ENCODE data around the gene GPR143. TPM values are rescaled to one million over a fixed set of nuclear protein-coding genes. Genes with fewer than 3 reads are reported as not detected.

Gene GPR143
- total and polyA plus RNA-seq, 5 donors from 2014 or later, result 0.10 to 0.18 TPM; not detected in 3

DNA sequence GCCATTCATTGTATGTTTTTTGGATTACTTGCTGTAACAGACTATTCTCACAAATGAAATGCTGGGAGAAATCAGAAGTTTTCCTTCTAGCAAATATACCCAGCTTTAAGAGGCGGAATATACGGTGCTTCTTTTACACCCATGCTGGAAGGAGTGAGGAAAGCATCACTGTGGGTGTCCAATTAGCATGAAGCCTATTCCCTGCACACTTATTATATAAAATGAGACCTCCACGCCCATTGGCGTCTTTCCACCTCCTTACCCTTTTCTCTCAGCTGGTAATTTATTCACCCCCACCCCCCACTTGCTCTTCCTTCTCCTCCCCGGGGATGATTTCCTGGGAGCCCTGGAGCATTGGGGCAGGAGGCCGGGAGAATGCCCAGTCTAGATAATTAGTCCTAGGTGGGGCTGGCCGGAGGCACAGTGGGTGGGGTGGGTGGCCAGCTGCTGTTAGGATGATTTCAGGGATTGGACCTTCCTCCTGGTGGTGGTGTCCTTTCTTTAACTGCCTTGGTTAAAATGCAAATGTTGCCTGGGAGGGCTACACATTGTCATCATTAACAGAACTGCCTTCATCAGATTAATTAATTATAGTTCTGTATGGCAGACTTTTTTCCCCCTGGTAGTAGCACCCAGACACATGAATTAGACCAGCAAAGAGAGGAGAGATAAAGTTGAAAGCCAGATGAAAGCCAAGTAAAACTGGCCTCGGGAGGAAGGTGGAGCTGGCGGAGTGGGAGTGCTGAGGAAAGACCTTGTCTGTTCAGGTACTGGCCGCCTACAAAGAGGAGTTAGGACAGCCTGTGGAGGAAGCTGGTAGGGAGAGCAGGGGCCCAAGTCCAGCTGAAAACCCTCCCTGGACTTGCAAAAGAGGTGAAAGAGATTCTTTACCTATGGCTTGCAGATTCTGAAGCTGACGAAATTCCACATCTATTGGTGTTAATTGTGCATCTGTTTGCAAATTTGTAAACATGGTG is 32.0 kb upstream of the GPR143 start:
- Histone ChIP-seq H3K4me1 (ENCODE audit: control insufficient read depth, insufficient read depth, low read length, poor library complexity, severe bottlenecking) (no peaks in the 10 kb centered on the region), H3K27ac (ENCODE audit: insufficient read depth, low read length, poor library complexity, severe bottlenecking) (no peak overlapping the region), H3K36me3 (ENCODE audit: control insufficient read depth, insufficient read depth, low read length) (no peaks in the 10 kb centered on the region), H3K27me3 (ENCODE audit: control insufficient read depth, insufficient read depth, low read length) (no peaks in the 10 kb centered on the region), H3K9me3 (ENCODE audit: control insufficient read depth in 2 of 2, low read length in 2 of 2) (no peaks in the 10 kb centered on the region), H3K4me3 (ENCODE audit: low read depth, low read length) (no peak overlapping the region)
- no peaks in the 10 kb centered on the region for H3K4me1 Mint-ChIP-seq
- no peaks in the 10 kb centered on the region for H3K36me3 Mint-ChIP-seq
- peaks cover 4% of the 10 kb centered on the region for H3K27me3 Mint-ChIP-seq
- DNase-seq, result no peak
- peaks cover 0 to 12% (median 7%) of the 10 kb centered on the region in 7 donors for H3K9me3 Mint-ChIP-seq
- no peak overlapping the region for H3K27ac Mint-ChIP-seq
- H3K4me3 Mint-ChIP-seq, result no peak overlapping the region
- no peak for ATAC-seq (ENCODE audit: low read depth in 2 of 2)

DNA sequence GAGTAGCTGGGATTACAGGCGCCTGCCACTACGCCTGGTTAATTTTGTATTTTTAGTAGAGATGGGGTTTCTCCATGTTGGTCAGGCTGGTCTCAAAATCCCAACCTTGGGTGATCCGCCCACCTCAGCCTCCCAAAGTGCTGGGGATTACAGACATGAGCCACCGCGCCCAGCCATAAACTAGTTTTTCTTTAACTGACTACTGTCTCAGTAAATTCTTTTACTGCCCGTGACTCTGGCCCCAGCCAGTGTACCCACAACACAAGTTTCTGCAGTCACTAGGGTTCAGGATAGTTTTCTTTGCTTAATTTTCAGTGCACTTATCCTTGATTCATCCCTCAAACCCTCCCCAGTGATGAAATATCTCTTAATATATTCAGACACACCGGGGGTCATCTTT is 28.8 kb upstream of the GPR143 start:
- DNase-seq (no peak), ATAC-seq (ENCODE audit: low read depth in 2 of 2) (no peak)
- no peaks in the 10 kb centered on the region for H3K4me1 Mint-ChIP-seq
- no peaks in the 10 kb centered on the region for H3K9me3 ChIP-seq (ENCODE audit: control insufficient read depth in 2 of 2, low read length in 2 of 2)
- H3K27me3 Mint-ChIP-seq, result peaks cover 12% of the 10 kb centered on the region
- no peaks in the 10 kb centered on the region for H3K36me3 Mint-ChIP-seq
- H3K27ac Mint-ChIP-seq, result no peak overlapping the region
- no peak overlapping the region for H3K4me3 ChIP-seq (ENCODE audit: low read depth, low read length)
- no peaks in the 10 kb centered on the region for H3K36me3 ChIP-seq (ENCODE audit: control insufficient read depth, insufficient read depth, low read length)
- no peak overlapping the region for H3K4me3 Mint-ChIP-seq
- no peak overlapping the region for H3K27ac ChIP-seq (ENCODE audit: insufficient read depth, low read length, poor library complexity, severe bottlenecking)
- no peaks in the 10 kb centered on the region for H3K4me1 ChIP-seq (ENCODE audit: control insufficient read depth, insufficient read depth, low read length, poor library complexity, severe bottlenecking)
- peaks cover under 1% of the 10 kb centered on the region for H3K27me3 ChIP-seq (ENCODE audit: control insufficient read depth, insufficient read depth, low read length)
- H3K9me3 Mint-ChIP-seq, result peaks cover 0 to 5% (median 2%) of the 10 kb centered on the region in 7 donors

DNA sequence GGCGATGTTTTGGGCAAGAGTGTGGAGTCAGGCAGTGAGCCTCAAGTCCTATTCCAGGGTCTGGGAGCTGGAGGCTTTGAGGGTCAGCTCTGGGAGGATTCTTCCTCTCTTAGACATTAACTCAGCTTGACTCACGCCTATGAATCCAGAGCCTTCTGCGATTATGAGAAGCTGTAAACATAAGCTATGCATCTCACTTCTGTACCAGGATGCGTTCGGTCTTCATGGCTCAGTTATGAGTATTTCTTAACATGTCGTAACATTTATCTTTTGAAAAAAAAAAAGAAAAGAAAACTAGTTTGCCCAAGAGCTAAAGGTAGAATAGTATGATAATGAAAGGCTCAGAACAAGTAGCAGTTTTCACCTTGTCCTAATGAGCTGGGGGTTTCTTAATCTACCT is 25.2 kb upstream of the GPR143 start:
- no peak for DNase-seq
- Mint-ChIP-seq H3K36me3 (no peaks in the 10 kb centered on the region), H3K27ac (no peak overlapping the region), H3K9me3 (peaks cover 0 to 3% (median 0%) of the 10 kb centered on the region in 7 donors), H3K4me3 (peak overlapping the region in 1 of 4 donors; percentile 5), H3K4me1 (peaks cover 0 to 2% (median 0%) of the 10 kb centered on the region in 4 donors), H3K27me3 (peaks cover 25% of the 10 kb centered on the region)
- Histone ChIP-seq H3K27me3 (ENCODE audit: control insufficient read depth, insufficient read depth, low read length) (peaks cover 5% of the 10 kb centered on the region), H3K4me3 (ENCODE audit: low read depth, low read length) (no peak overlapping the region), H3K4me1 (ENCODE audit: control insufficient read depth, insufficient read depth, low read length, poor library complexity, severe bottlenecking) (no peaks in the 10 kb centered on the region), H3K9me3 (ENCODE audit: control insufficient read depth in 2 of 2, low read length in 2 of 2) (no peaks in the 10 kb centered on the region), H3K27ac (ENCODE audit: insufficient read depth, low read length, poor library complexity, severe bottlenecking) (no peak overlapping the region), H3K36me3 (ENCODE audit: control insufficient read depth, insufficient read depth, low read length) (no peaks in the 10 kb centered on the region)
- ATAC-seq (ENCODE audit: low read depth in 2 of 2), result no peak

DNA sequence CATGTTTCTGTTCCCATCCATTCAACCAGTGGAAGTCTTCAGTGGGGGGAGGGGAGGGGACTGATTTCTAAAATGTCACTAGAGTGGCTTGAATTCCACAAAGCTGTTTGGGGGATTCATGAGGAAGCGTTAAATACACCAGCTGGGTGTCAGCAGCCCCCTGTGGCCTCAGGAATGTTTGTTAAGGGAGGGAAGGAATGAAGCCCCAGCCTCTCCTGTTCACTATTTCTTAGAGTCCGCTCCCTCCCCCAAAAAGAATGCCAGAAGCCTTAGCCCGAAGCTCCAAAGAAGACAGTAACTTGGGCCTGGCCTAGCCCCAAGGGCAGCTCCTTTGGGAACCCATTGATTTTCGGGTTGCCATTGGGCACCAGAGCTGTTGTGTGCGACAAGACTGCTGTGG is 23.9 kb upstream of the GPR143 start:
- Histone ChIP-seq H3K9me3 (ENCODE audit: control insufficient read depth in 2 of 2, low read length in 2 of 2) (no peaks in the 10 kb centered on the region), H3K36me3 (ENCODE audit: control insufficient read depth, insufficient read depth, low read length) (no peaks in the 10 kb centered on the region), H3K4me1 (ENCODE audit: control insufficient read depth, insufficient read depth, low read length, poor library complexity, severe bottlenecking) (no peaks in the 10 kb centered on the region), H3K4me3 (ENCODE audit: low read depth, low read length) (no peak overlapping the region), H3K27me3 (ENCODE audit: control insufficient read depth, insufficient read depth, low read length) (peaks cover 5% of the 10 kb centered on the region), H3K27ac (ENCODE audit: insufficient read depth, low read length, poor library complexity, severe bottlenecking) (no peak overlapping the region)
- ATAC-seq (ENCODE audit: low read depth in 2 of 2), result no peak
- no peak for DNase-seq
- no peak overlapping the region for H3K27ac Mint-ChIP-seq
- H3K9me3 Mint-ChIP-seq, result peaks cover 0 to under 1% (median 0%) of the 10 kb centered on the region in 7 donors
- no peak overlapping the region for H3K4me3 Mint-ChIP-seq
- H3K27me3 Mint-ChIP-seq, result peaks cover 25% of the 10 kb centered on the region
- peaks cover 0 to 2% (median 0%) of the 10 kb centered on the region in 4 donors for H3K4me1 Mint-ChIP-seq
- no peaks in the 10 kb centered on the region for H3K36me3 Mint-ChIP-seq

DNA sequence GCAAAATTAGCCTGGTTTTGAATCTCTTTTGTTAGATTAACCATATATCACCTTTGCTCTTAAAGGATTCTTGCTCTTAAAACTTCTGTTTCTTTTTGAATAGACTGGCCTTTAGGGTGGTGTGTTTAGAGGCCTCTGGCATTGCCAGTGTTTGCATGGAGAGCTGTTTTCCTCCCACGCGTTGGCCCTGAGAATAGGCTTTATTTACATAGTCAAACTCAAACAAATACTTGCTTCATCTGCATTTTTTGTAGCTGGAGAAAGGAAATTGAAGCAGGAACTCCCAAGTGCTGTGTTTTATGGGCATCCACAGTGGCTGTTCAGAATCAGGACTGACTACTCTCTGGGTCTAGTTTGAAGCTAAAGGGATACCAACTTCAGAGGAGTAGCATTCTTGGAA is 23.3 kb upstream of the GPR143 start:
- ATAC-seq (ENCODE audit: low read depth in 2 of 2) (no peak), DNase-seq (no peak)
- Mint-ChIP-seq H3K27ac (no peak overlapping the region), H3K4me3 (no peak overlapping the region), H3K36me3 (no peaks in the 10 kb centered on the region), H3K27me3 (peaks cover 28% of the 10 kb centered on the region), H3K9me3 (no peaks in the 10 kb centered on the region), H3K4me1 (peaks cover 0 to 5% (median 0%) of the 10 kb centered on the region in 4 donors)
- no peak overlapping the region for H3K4me3 ChIP-seq (ENCODE audit: low read depth, low read length)
- H3K27me3 ChIP-seq (ENCODE audit: control insufficient read depth, insufficient read depth, low read length), result peaks cover 5% of the 10 kb centered on the region
- H3K27ac ChIP-seq (ENCODE audit: insufficient read depth, low read length, poor library complexity, severe bottlenecking), result no peak overlapping the region
- H3K9me3 ChIP-seq (ENCODE audit: control insufficient read depth in 2 of 2, low read length in 2 of 2), result no peaks in the 10 kb centered on the region
- H3K36me3 ChIP-seq (ENCODE audit: control insufficient read depth, insufficient read depth, low read length), result no peaks in the 10 kb centered on the region
- no peaks in the 10 kb centered on the region for H3K4me1 ChIP-seq (ENCODE audit: control insufficient read depth, insufficient read depth, low read length, poor library complexity, severe bottlenecking)

DNA sequence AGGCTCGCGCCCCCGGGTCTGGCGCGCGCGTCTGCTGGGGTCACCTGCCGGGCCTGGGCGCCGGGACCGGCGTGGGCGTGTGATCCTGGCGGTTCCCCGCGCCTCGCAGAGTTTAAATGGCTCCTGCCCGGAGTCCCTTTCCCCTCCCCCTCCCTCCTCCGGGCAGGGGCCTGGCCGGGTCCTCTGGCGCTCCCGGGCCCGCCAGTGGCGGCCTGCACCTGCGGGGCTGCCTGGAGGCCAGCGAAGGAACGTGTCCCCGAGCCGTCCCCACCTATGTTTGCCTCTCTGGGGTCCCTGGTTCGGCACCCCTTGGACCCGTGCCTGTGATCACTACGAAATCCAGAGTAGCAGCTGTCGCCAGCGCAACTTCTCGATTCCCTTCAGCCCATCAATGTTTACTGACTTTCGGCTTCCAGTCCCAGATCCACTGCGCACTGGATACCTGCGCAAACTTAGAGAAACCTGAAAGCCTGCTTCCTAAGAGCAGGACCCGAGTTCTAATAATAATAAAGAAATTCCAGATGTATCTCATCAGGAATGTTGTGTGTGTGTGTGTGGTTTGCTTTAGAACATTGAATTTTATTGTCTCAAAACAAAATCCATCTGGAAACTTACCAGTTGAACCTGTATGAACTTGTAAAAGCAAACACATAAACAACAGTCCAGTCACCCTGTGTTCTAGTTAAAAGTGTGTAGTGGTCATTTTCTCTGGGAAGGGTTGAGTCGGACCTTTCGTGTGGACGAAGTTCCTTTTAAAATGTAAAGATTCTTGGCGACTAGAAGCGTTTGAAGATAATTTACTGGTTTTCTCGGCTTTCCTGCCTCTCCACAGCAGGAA is 21.4 kb upstream of the GPR143 start:
- no peaks in the 10 kb centered on the region for H3K9me3 ChIP-seq (ENCODE audit: control insufficient read depth in 2 of 2, low read length in 2 of 2)
- peaks cover 5% of the 10 kb centered on the region for H3K27me3 ChIP-seq (ENCODE audit: control insufficient read depth, insufficient read depth, low read length)
- H3K4me1 ChIP-seq (ENCODE audit: control insufficient read depth, insufficient read depth, low read length, poor library complexity, severe bottlenecking), result no peaks in the 10 kb centered on the region
- Mint-ChIP-seq H3K27me3 (peaks cover 32% of the 10 kb centered on the region), H3K4me1 (peaks cover 0 to 6% (median 0%) of the 10 kb centered on the region in 4 donors), H3K27ac (no peak overlapping the region), H3K9me3 (peaks cover 0 to 2% (median 0%) of the 10 kb centered on the region in 7 donors), H3K4me3 (peak overlapping the region in 1 of 4 donors; percentile 59), H3K36me3 (no peaks in the 10 kb centered on the region)
- no peaks in the 10 kb centered on the region for H3K36me3 ChIP-seq (ENCODE audit: control insufficient read depth, insufficient read depth, low read length)
- ATAC-seq (ENCODE audit: low read depth in 2 of 2) (no peak), DNase-seq (no peak)
- no peak overlapping the region for H3K27ac ChIP-seq (ENCODE audit: insufficient read depth, low read length, poor library complexity, severe bottlenecking)
- H3K4me3 ChIP-seq (ENCODE audit: low read depth, low read length), result no peak overlapping the region

DNA sequence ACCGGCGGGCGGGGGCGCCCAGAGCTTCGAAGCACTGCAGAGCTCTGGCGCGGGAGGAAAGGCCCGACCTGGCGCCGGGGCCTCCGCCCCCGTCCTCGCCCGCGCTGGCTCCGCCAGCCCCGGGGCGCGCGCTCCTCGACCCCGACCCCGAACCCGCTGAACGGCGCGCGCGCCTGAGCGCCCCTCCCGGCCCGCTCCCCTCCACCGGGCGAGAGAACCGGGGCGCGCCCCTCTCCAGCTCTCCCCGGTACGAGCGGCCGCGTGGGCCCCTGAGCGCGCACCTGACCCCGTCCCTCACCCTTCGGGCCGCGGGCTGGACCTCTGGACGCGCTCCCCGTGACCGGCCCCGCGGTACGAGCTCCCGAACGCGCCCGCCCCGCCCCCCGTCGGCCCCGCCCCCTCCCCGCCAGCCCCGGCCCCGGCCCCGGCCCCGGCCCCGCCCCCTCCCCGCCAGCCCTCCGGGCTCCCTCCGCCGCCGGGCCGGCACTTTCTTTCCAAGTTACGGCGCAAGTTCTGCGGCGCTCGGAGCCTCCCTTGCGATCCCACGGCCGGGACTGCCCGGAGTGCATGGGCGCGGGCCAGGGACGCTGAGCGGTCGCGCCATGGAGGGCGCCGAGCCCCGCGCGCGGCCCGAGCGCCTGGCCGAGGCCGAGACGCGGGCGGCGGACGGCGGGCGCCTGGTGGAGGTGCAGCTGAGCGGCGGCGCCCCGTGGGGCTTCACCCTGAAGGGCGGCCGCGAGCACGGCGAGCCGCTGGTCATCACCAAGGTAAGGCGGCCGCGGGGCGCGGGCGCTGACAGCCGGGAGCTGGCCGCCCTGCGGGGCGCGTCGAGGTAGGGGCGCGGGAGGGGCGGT is 20.5 kb upstream of the GPR143 start, which contains the start of gene SHROOM2:
Gene SHROOM2 (plus strand): TSS at position 486 of the 854 bp plus-strand sequence. CDS start 117 bp downstream, at position 603.
- no peaks in the 10 kb centered on the region for H3K36me3 ChIP-seq (ENCODE audit: control insufficient read depth, insufficient read depth, low read length)
- H3K4me1 ChIP-seq (ENCODE audit: control insufficient read depth, insufficient read depth, low read length, poor library complexity, severe bottlenecking), result no peaks in the 10 kb centered on the region
- Mint-ChIP-seq H3K4me3 (peak within 1 kb of the TSS in 2 of 4 donors; percentile 39 to 59), H3K27me3 (peaks cover 32% of the 10 kb centered on the region), H3K4me1 (peaks cover 0 to 6% (median 0%) of the 10 kb centered on the region in 4 donors), H3K9me3 (peaks cover 0 to 2% (median 0%) of the 10 kb centered on the region in 7 donors), H3K36me3 (no peaks in the 10 kb centered on the region), H3K27ac (no peak within 1 kb of the TSS)
- H3K27ac ChIP-seq (ENCODE audit: insufficient read depth, low read length, poor library complexity, severe bottlenecking), result no peak within 1 kb of the TSS
- DNase-seq (no peak), ATAC-seq (ENCODE audit: low read depth in 2 of 2) (no peak)
- H3K27me3 ChIP-seq (ENCODE audit: control insufficient read depth, insufficient read depth, low read length), result peaks cover 5% of the 10 kb centered on the region
- no peak within 1 kb of the TSS for H3K4me3 ChIP-seq (ENCODE audit: low read depth, low read length)
- H3K9me3 ChIP-seq (ENCODE audit: control insufficient read depth in 2 of 2, low read length in 2 of 2), result no peaks in the 10 kb centered on the region

Data from CD4-positive, CD25-positive, alpha-beta regulatory T cell (primary cell).